Upper lobe of left lung (tissue), 4 donors: ENCODE results near the gene SDK1.

Experiments used
- POLR2A ChIP-seq, 4 donors: fragments of 450-650 bp; IDR thresholded peaks; one replicate each; pipeline ENCODE4 v1.5.1; 2016 to 2017; ENCODE audit warnings: antibody characterized with exemption in 4 of 4, mild to moderate bottlenecking in 2 of 4
- TF ChIP-seq, protein P1 (sequence below), 6 experiments: fragments of 450-650 bp in 4 of 6; fragments of 200-600 bp in 2 of 6; sonication (generic) in 2 of 6; IDR thresholded peaks; one replicate each; pipeline ENCODE4 v1.5.1; 2016 to 2019; ENCODE audit warnings: antibody characterized with exemption in 6 of 6

- TF ChIP-seq POLR2A (IDR thresholded peaks at IDR 0.05) = no peak
- TF ChIP-seq, protein P1, sequence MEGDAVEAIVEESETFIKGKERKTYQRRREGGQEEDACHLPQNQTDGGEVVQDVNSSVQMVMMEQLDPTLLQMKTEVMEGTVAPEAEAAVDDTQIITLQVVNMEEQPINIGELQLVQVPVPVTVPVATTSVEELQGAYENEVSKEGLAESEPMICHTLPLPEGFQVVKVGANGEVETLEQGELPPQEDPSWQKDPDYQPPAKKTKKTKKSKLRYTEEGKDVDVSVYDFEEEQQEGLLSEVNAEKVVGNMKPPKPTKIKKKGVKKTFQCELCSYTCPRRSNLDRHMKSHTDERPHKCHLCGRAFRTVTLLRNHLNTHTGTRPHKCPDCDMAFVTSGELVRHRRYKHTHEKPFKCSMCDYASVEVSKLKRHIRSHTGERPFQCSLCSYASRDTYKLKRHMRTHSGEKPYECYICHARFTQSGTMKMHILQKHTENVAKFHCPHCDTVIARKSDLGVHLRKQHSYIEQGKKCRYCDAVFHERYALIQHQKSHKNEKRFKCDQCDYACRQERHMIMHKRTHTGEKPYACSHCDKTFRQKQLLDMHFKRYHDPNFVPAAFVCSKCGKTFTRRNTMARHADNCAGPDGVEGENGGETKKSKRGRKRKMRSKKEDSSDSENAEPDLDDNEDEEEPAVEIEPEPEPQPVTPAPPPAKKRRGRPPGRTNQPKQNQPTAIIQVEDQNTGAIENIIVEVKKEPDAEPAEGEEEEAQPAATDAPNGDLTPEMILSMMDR (IDR thresholded peaks at IDR 0.05) = no peak
Observed at GRCh38 chr7:3710531-3710930, 409.5 kb downstream of the SDK1 start.
